HG03469 (cell line): ENCODE results near the gene ANGPTL3.
A peak's percentile ranks its signal among the peaks of the same experiment; 100 is the strongest.
"Not testable (repeated sequence)": the region's sequence is repeated elsewhere in the genome, so short reads cannot be mapped to it uniquely, and the experiment has no call there.

Source experiments
- ATAC-seq: cut with Tn5 transposase; IDR thresholded peaks from one replicate; pipeline ENCODE4 v1.9.1; 2021; ENCODE audit warnings: mild to moderate bottlenecking, moderate library complexity, moderate number of reproducible peaks; ENCODE audit not compliant: unreplicated experiment

The ANGPTL3 gene, protein sequence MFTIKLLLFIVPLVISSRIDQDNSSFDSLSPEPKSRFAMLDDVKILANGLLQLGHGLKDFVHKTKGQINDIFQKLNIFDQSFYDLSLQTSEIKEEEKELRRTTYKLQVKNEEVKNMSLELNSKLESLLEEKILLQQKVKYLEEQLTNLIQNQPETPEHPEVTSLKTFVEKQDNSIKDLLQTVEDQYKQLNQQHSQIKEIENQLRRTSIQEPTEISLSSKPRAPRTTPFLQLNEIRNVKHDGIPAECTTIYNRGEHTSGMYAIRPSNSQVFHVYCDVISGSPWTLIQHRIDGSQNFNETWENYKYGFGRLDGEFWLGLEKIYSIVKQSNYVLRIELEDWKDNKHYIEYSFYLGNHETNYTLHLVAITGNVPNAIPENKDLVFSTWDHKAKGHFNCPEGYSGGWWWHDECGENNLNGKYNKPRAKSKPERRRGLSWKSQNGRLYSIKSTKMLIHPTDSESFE

DNA sequence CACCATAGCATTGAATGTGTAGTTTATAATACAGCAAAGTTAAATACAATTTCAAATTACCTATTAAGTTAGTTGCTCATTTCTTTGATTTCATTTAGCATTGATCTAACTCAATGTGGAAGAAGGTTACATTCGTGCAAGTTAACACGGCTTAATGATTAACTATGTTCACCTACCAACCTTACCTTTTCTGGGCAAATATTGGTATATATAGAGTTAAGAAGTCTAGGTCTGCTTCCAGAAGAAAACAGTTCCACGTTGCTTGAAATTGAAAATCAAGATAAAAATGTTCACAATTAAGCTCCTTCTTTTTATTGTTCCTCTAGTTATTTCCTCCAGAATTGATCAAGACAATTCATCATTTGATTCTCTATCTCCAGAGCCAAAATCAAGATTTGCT lies at the start of gene ANGPTL3:
Gene ANGPTL3 (plus strand): TSS at position 240 of the 400 bp plus-strand sequence. CDS start 47 bp downstream, at position 287.
- no peak for ATAC-seq

DNA sequence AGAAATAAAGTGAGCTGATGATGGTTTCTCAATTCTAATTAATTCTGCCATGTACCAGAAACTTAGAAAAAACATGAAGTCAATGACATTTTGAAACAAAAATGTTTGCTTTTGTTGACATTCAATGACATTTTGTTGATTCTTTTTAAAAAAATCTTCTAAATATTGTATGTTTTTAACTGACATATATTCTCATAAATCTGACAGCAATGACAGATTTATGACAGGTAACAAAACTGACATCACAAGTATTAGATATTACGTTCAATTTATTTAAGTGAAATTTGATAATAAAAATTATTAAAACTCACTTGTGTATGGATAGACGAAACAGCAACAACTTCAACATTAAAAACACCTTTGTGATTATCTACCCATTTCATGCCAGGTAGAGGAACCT lies 36.0 kb upstream of the ANGPTL3 start:
- ATAC-seq: no peak

DNA sequence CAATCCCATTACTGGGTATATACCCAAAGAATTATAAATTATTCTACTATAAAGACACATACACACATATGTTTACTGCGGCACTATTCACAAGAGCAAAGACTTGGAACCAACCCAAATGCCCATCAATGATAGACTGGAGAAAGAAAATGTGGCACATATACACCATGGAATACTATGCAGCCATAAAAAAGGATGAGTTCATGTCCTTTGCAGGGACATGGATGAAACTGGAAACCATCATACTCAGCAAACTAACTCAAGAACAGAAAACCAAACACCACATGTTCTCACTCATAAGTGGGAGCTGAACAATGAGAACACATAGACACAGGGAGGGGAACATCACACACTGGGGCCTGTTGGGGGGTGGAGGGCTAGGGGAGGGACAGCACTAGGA lies 30.1 kb upstream of the ANGPTL3 start:
- not testable (repeated sequence) for ATAC-seq

DNA sequence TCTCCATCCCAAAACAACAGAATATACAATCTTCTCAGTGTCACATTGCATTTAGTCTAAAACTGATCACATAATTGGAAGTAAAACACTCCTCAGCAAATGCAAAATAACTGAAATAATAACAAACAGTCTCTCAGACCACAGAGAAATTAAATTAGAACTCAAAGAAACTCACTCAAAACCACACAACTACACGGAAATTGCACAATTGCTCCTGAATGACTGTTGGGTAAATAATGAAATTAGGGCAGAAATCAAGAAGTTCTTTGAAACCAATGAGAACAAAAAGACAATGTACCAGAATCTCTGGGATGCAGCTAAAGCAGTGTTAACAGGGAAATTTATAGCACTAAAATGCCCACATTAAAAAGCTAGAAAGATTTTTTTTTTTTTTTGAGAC lies 29.4 kb upstream of the ANGPTL3 start:
- ATAC-seq: not testable (repeated sequence)

DNA sequence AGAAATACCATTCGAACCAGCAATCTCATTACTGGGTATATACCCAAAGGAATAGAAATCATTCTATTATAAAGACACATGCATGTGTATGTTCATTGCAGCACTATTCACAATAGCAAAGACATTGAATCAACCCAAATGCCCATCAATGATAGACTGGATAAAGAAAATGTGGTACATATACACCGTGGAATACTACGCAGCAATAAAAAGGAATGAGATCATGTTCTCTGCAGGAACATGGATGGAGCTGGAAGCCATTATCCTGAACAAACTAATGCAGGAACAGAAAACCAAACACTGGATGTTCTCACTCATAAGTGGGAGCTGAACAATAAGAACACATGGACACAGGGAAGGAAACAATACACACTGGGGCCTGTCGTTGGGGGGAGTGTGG lies 25.8 kb upstream of the ANGPTL3 start:
- not testable (repeated sequence) for ATAC-seq

DNA sequence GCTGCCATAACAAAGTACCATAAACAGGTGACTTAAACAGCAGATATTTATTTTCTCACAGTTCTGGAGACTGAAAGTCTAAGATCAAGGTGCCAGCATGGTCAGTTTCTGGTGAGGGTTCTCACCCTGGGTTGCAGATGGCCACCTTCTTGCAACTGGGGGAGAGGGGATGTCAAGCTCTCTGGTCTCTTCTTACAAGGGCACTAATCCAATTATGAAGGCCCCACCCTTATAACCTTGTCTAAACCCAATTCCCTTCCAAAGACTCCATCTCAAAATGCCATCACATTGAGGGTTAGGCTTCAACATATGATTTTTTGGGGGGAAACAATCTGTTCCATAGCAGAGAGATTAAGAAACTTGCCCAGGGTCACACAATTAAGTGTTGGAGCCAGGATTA lies 24.8 kb upstream of the ANGPTL3 start:
- ATAC-seq: no peak

DNA sequence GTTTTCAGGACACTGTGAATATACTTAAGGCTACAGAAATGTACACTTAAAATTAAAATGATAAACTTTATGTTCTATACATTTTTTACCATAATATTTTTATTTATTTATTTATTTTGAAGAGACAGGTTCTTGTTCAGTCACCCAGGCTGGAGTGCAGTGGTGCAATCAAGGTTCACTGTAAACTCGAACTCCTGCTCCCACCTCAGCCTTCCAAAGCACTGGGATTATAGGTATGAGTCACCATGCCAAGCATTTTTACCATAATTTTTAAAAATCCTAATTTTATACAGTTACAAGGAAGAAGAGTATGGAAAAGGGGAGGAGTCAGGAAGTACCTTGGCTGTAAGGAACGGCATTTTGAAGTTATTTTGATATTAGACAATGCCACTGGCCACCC lies 23.6 kb upstream of the ANGPTL3 start:
- no peak for ATAC-seq

DNA sequence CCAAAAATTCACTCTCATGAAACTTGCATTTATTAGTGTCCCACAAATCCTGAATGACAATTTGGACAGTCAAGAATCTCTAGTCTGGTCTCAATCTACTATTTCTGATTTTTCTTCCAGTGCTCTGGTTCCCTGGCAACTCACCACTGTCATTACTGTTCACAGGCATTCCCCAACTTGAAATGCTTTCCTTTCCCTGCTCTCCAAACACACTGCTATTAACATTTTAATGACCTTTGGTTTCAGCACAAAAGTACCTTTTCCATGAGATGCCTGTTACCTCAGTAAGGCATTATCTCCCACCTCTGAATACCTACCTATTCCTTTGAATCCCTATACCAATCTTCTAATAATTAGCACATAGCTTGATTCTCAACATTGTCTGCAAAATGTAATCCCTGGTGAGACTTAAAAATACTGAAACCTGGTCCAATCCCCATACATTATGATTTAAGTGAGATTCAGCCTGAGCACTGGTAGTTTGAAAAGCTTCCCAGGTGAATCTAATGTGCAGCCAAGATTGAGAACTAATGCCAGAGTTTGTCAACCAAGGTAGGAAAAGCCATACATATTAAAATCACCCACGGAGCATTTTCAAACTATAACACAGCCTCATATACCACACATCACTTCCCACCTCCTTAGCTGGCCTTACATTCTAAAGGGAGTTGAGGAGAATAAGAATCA lies 11.7 kb upstream of the ANGPTL3 start:
- ATAC-seq: no peak

DNA sequence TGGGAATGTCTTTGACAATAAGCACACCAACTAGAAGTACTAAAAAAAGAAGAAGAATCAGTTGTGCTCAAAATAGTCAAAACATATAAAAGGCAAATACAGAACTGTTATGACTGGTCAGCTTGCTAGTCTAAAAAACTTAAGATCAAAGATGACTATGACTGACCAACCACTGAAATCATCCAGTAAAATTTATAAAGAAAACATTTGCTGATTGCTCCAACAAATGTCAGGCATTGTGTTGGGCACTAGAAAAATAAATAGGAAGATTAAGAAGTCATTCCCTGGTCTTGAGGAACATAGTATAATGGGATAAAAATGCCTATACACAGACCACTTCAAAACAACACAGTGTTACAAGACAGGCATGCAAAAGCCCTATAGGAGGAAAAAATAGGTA lies 9.3 kb upstream of the ANGPTL3 start:
- no peak for ATAC-seq

DNA sequence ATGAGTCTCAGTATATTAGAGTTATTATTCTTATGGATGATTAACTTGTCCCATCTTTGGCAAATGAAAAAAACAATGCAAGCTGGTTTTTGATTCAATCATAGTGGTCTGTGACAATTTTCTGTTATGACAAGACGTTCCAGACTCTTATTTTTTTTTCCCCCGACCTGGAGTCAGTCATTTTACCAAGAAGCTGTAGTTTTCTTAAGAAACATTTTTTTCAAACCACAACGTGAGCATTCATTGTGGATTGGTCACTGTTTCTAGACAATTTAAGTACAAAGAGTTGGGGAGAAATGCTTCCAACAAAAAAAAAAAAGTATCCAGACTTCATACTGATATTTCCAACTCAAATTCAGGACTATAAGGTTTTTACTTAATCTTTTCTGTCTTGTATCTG lies 8.0 kb upstream of the ANGPTL3 start:
- no peak for ATAC-seq

DNA sequence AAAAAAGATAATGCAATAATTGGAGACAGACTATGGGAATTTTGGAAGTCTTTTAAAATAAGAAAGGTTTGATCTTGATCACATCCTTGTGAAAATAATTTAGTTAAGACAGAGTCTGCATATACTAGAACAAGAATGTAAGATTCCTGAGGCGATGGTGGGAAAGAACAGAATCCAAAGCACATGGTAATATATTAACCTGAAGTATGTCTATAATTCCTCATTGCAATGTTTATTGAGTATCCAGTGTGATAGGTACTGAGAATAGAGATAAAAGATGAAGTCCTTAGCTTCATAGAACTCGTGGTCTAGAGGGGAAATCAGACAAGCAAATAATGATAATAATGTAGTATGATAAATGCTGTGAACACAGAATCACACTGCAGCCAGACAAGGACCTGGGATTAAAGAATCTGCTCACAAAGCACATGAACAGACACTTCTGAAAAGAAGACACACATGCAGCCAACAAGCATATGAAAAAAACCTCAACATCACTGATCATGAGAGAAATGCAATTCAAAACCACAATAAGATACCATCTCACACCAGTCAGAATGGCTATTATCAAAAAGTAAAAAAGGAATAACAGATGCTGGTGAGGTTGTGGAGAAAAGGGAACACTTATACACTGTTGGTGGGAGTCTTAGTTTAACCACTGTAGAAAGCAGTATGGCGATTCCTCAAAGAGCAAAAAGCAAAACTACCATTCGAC lies 6.9 kb upstream of the ANGPTL3 start:
- no peak for ATAC-seq

DNA sequence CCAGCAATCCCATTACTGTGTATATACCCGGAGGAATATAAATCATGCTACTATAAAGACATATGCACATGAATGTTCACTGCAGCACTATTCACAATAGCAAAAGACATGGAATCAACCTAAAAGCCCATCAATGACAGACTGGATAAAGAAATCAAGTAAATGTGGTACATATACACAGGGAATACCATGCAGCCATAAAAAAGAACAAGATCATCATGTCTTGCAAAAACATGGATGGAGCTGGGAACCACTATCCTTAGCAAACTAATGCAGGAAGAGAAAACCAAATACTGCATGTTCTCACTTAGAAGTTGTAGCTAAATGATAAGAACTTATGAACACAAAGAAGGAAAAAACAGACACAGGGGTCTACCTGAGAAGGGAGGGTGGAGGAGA lies 6.4 kb upstream of the ANGPTL3 start:
- no peak for ATAC-seq

DNA sequence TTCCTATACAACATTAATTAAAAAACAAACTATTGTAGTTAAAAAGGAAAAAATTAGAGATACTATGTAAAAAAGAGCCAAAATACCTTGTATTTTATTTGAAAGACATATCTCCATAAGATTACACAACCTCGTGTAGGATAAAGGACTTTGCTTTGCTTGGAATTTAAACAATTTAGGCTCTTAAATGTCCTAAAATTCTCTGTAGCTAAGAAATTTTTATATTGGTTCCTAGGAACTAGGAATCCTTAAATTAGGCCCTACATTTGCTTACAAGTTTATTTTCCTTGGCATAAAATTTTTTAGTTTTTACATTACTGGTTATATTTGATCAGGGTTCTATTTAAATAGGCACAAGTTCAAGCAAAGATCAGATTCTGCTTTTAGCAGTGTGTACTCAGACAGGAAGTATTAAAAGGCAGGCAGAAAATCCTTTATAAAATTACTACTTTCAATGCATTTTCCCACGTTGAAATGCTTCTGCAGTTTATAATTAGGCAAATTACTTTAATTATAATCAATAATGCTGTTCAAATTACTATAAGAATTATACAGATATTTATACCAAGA lies 3.4 kb upstream of the ANGPTL3 start:
- no peak for ATAC-seq

DNA sequence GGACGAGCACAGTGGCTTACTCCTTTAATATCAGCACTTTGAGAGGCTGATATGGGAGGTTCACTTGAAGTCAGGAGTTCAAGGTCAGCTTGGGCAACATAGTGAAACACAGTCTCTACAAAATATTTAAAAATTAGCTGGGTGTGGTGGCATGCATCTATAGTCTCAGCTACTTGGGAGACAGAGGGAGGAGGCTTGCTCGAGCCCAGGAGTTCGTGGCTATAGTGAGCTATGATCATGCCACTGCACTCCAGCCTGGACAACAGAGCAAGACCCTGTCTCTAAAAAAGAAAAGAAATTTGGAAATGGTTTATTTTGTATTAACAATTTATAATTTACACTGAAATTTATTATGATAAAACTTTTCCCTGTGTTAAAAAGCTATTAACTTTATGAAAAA lies 1.7 kb upstream of the ANGPTL3 start:
- ATAC-seq: no peak

DNA sequence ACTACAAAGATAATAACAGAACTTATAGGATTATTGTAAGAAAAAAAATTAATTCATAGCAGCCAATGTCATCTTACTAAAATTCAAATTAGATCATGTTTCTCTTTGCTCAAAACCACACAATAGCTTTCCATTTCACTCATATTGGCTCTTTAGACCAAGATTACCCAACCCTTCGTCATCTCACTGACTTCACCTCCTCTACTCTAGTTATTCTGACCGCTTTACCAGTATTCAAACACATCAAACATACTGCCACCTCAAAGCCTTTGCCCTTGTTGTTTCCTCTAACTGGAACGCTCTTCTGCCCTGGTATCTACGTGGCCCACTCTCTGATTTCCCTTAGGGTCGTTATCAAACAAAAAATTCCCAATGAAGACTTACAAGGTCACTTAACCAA lies 1.7 kb downstream of the ANGPTL3 start:
- ATAC-seq: no peak

DNA sequence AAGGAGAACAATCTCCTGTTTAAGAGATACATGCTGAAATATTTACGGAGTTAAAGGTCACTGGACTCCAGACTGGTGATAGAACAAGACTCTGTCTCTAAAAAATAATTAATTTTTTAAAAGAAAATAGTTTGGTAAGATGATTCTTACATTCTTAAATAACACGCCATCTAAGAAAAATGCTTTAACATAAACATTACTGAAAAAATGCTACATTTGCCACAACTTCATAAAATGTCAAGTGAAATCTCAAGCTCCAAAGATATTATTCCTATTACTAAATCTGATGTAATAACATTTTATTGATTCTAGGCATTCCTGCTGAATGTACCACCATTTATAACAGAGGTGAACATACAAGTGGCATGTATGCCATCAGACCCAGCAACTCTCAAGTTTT lies 4.1 kb downstream of the ANGPTL3 start:
- no peak for ATAC-seq

DNA sequence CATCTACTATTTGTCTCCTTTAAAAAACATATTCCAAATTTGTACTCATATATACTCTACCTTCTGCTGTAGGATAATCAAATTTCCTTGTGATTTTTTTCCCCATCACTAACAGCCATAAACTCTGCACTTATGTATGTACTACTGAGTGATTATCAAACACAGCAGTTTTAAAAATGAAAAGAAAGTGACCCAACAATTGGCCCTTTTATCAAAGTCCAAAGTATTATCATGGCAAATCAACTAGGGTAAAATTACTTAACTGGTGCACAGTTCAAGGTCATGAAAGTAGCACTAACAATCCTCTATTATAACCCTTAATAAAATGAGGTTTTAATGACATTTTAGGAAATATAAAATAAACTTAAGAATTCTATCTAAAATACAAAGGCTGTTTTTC lies 11.6 kb downstream of the ANGPTL3 start:
- no peak for ATAC-seq

DNA sequence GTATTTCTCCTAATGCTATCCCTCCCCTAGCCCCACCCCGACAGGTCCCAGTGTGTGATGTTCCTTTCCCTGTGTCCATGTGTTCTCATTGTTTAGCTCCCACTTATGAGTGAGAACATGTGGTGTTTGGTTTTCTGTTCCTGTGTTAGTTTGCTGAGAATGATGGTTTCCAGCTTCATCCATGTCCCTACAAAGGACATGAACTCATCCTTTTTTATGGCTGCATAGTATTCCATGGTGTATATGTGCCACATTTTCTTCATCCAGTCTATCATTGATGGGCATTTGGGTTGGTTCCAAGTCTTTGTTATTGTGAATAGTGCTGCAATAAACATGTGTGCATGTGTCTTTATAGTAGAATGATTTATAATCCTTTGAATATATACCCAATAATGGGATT lies 13.3 kb downstream of the ANGPTL3 start:
- not testable (repeated sequence) for ATAC-seq

DNA sequence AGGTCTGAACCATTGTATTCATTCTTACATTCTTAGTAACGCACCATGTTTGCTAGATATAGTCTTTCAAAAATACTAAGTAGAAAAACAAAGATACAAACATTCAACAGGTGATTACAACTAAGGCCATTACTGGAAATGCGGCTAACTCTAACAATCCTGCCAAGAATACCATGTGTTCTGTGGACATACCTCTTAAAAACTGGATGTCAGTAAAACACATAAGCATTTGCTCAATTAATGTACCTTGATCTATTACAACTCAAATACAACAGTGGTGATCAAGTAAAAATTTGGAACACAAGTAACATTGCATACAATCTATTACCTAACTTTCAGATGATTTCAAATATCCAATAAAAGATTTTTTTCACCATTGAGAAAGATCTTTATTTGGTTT lies 15.4 kb downstream of the ANGPTL3 start:
- ATAC-seq: no peak

DNA sequence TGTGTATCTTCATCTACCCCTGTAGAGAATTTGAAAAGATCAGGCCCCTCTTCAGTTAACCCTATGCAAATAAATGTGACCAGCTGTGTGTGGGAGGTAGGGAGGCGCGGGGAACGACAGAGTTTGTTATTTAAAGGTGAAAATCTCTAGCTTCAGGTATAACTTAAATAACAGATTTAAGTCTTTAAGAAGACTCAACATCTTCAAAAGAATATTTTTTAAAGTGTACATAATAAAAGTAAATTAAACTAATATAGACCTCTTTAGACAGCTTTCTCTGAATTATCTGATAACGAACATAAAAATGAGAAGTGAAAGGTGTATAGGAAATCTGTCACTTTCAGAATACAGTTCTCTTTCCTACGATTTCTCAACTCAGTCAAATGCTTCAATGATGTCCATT lies 16.0 kb downstream of the ANGPTL3 start:
- peak; percentile 77 for ATAC-seq

DNA sequence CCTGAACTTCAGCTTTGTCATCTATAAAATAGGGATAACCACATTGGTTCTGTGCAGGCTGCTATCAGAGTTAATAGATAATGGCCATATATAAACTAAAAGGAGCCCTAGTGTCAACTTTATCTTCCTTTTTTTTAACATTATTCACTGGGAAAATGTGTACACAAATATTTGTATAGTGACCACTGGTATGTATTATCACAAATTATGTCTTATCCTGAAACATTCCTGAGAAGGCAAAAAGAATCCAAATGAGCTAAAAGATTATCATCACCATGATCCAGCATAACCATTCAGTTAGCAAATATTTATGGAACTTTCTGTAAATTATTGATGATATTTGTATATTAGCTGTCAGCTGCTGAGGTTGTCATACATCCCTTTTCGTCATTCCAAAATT lies 16.6 kb downstream of the ANGPTL3 start:
- ATAC-seq: no peak
